ENCODE measurements around the gene SEC61B.
A peak's percentile ranks its signal among the peaks of the same experiment; 100 is the strongest.

Gene SEC61B

DNA sequence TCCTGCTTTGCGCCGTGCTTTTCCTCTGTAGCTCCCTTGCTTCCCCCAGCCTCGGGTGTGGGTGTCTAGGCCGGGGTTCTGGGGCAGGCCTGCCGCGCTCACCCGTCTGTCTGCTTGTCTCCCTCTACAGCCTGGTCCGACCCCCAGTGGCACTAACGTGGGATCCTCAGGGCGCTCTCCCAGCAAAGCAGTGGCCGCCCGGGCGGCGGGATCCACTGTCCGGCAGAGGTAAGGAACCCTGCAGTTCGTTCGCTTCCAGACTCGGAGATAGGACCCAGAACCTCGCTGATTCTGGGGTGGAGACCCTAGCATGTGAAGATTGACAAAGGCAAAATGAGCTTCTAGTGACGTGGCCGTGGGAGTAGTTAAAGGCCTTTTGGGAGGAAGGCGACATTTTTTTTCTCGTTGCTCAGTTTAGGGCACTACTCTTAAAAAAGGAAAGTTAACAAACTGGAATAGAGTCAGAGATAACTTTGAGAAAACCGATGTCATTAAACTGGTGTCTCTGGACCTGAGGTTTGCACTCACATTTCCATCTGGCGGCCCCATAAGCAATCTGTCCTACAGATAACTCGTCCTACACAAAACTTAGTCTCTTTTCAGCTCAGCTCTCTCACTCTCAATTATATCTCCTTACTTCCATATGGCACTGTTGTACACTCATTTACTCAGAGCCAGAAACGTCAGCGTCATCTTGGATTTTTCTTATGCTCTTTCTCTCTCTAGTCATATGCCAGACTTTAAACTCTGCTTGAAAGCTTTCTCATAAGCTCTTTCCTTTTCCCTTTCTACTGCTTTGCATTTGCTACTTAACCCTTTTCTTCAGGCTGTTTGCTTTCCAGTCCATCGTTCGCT is 561 bp downstream of the SEC61B start:
- Mint-ChIP-seq H3K27ac (peak overlapping the region; percentile 100), H3K4me3 (peak overlapping the region; percentile 96 to 99 (median 98)), H3K36me3 (ENCODE audit: low read depth) (peaks cover 42% of the 10 kb centered on the region), H3K4me1 (peaks cover 40% of the 10 kb centered on the region), H3K9me3 (no peaks in the 10 kb centered on the region), H3K27me3 (ENCODE audit: low read depth) (no peaks in the 10 kb centered on the region)
- TF ChIP-seq, protein P1, sequence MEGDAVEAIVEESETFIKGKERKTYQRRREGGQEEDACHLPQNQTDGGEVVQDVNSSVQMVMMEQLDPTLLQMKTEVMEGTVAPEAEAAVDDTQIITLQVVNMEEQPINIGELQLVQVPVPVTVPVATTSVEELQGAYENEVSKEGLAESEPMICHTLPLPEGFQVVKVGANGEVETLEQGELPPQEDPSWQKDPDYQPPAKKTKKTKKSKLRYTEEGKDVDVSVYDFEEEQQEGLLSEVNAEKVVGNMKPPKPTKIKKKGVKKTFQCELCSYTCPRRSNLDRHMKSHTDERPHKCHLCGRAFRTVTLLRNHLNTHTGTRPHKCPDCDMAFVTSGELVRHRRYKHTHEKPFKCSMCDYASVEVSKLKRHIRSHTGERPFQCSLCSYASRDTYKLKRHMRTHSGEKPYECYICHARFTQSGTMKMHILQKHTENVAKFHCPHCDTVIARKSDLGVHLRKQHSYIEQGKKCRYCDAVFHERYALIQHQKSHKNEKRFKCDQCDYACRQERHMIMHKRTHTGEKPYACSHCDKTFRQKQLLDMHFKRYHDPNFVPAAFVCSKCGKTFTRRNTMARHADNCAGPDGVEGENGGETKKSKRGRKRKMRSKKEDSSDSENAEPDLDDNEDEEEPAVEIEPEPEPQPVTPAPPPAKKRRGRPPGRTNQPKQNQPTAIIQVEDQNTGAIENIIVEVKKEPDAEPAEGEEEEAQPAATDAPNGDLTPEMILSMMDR (IDR thresholded peaks at IDR 0.05; ENCODE audit: unreplicated experiment in 3 of 3) = no peak

DNA sequence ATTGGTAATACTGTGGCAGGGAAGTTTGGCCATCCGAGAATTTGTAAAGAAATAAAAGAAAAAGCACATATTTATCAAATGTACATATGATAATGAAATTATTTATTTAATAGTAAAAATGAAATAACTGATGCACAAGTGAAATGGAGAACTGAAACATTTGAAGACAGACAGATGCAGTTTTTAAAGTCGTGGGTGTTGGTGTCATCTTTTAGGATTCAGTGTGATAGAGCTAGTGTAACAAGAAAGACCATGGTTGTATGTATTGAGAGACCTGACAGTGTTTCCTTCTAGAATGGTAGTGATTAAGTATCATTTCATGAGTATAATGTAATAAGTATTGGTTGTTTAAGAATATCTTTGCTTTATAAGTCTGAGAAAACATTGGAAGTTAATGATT is 2.4 kb downstream of the SEC61B start:
- peak overlapping the region; percentile 96 to 99 (median 98) for H3K4me3 Mint-ChIP-seq
- H3K4me1 Mint-ChIP-seq = peaks cover 37% of the 10 kb centered on the region
- H3K9me3 Mint-ChIP-seq = no peaks in the 10 kb centered on the region
- peaks cover 41% of the 10 kb centered on the region for H3K36me3 Mint-ChIP-seq (ENCODE audit: low read depth)
- TF ChIP-seq, protein P1 (IDR thresholded peaks at IDR 0.05; ENCODE audit: unreplicated experiment in 3 of 3) = no peak
- no peaks in the 10 kb centered on the region for H3K27me3 Mint-ChIP-seq (ENCODE audit: low read depth)
- peak overlapping the region in 2 of 3 experiments; percentile 2 to 48 for H3K27ac Mint-ChIP-seq

GRCh38 chr9:99226054-99226453 is 4.0 kb downstream of the SEC61B start:
- H3K4me1 Mint-ChIP-seq = peaks cover 23% of the 10 kb centered on the region
- peaks cover 47% of the 10 kb centered on the region for H3K36me3 Mint-ChIP-seq (ENCODE audit: low read depth)

GRCh38 chr9:99230206-99230605 is 8.1 kb downstream of the SEC61B start:
- TF ChIP-seq, protein P1 (IDR thresholded peaks at IDR 0.05; ENCODE audit: unreplicated experiment in 3 of 3) = no peak
- Mint-ChIP-seq H3K27ac (no peak overlapping the region), H3K9me3 (no peaks in the 10 kb centered on the region), H3K27me3 (ENCODE audit: low read depth) (no peaks in the 10 kb centered on the region), H3K4me3 (no peak overlapping the region), H3K4me1 (no peaks in the 10 kb centered on the region), H3K36me3 (ENCODE audit: low read depth) (peaks cover 43% of the 10 kb centered on the region)

More at GRCh38 chr9:99226054-99226453, 4.0 kb downstream of the SEC61B start:
- Mint-ChIP-seq H3K27ac (no peak overlapping the region), H3K4me3 (peak overlapping the region in 1 of 3 experiments; percentile 6), H3K27me3 (ENCODE audit: low read depth) (no peaks in the 10 kb centered on the region), H3K9me3 (no peaks in the 10 kb centered on the region)
- TF ChIP-seq, protein P1 (IDR thresholded peaks at IDR 0.05; ENCODE audit: unreplicated experiment in 3 of 3) = no peak

- H3K4me3 Mint-ChIP-seq = no peak overlapping the region
Observed at GRCh38 chr9:99231711-99232110, 9.6 kb downstream of the SEC61B start.

More at GRCh38 chr9:99231711-99232110, 9.6 kb downstream of the SEC61B start:
- TF ChIP-seq, protein P1 (IDR thresholded peaks at IDR 0.05; ENCODE audit: unreplicated experiment in 3 of 3) = peak in 2 of 3 experiments; percentile 11 to 30
- Mint-ChIP-seq H3K36me3 (ENCODE audit: low read depth) (peaks cover 37% of the 10 kb centered on the region), H3K27ac (no peak overlapping the region), H3K27me3 (ENCODE audit: low read depth) (no peaks in the 10 kb centered on the region), H3K4me1 (no peaks in the 10 kb centered on the region), H3K9me3 (no peaks in the 10 kb centered on the region)
